Upper lobe of right lung (tissue), 1 donor: ENCODE measurements around the gene RXFP4. TPM values are rescaled to one million over a fixed set of nuclear protein-coding genes. Genes with fewer than 3 reads are reported as not detected.
A peak's percentile ranks its signal among the peaks of the same experiment; 100 is the strongest.

ENCODE experiments used
- ATAC-seq: fragments of 200-7000 bp; cut with Tn5 transposase; one replicate; pipeline ENCODE4 v1.9.1; 2020; ENCODE audit warnings: mild to moderate bottlenecking, moderate library complexity
- DNase-seq: peaks from one replicate; pipeline ENCODE4 v3.0.0-alpha.2; 2020
- H3K27ac ChIP-seq: fragments of 200-600 bp; one replicate; pipeline ENCODE4 v1.8.0; 2022
- H3K27me3 ChIP-seq: fragments of 200-600 bp; one replicate; pipeline ENCODE4 v1.8.0; 2022; ENCODE audit warnings: mild to moderate bottlenecking
- H3K36me3 ChIP-seq: fragments of 200-600 bp; one replicate; pipeline ENCODE4 v1.8.0; 2022
- H3K4me1 ChIP-seq: fragments of 200-600 bp; one replicate; pipeline ENCODE4 v1.8.0; 2022
- H3K4me3 ChIP-seq: fragments of 200-600 bp; one replicate; pipeline ENCODE4 v1.8.0; 2022; ENCODE audit warnings: mild to moderate bottlenecking
- H3K9me3 ChIP-seq: fragments of 200-600 bp; one replicate; pipeline ENCODE4 v1.8.0; 2022
- CTCF ChIP-seq: fragments of 200-600 bp; IDR thresholded peaks from one replicate; pipeline ENCODE4 v1.8.0; 2022; ENCODE audit warnings: antibody characterized with exemption
- intact Hi-C: fragments of 100-400 bp; cut with DNase I; formaldehyde crosslinking; loops from one replicate; pipeline ENCODE4 v1.11.0; 2022
- total RNA-seq: library from RNA; stranded (reverse); fragmentation: NEBNext Ultra II Directional; extraction: Animal tissue kit (Norgen Biotek cat#: 25700); gene quantifications from one replicate; pipeline ENCODE4 v1.2.1, GENCODE V29; 2021
- donor health status: DM: no; HTN: yes; CAD: no; lungs with severe emphysema.

Gene RXFP4
- total RNA-seq, 1 donor from 2014 or later: not detected

- Histone ChIP-seq H3K27me3 (no peaks in the 10 kb centered on the region), H3K36me3 (peaks cover 98% of the 10 kb centered on the region), H3K27ac (no peak overlapping the region), H3K9me3 (no peaks in the 10 kb centered on the region), H3K4me3 (no peak overlapping the region), H3K4me1 (peaks cover 35% of the 10 kb centered on the region)
- DNase-seq: no peak
- intact Hi-C loops: no loop called here
- TF ChIP-seq CTCF: no peak
- ATAC-seq: no peak
These were observed 22.8 kb downstream of the RXFP4 start for GRCh38 chr1:155964193-155964592.

GRCh38 chr1:155966135-155966534 lies 24.7 kb downstream of the RXFP4 start:
- Histone ChIP-seq H3K27ac (peak overlapping the region; percentile 70), H3K4me1 (peaks cover 54% of the 10 kb centered on the region), H3K36me3 (peaks cover 89% of the 10 kb centered on the region), H3K9me3 (no peaks in the 10 kb centered on the region), H3K27me3 (no peaks in the 10 kb centered on the region), H3K4me3 (no peak overlapping the region)
- peak; percentile 10 for TF ChIP-seq CTCF
- ATAC-seq (no peak), DNase-seq (no peak)
- intact Hi-C loops: no loop called here

- intact Hi-C loops: no loop called here
- DNase-seq (no peak), ATAC-seq (no peak)
- H3K4me1 ChIP-seq: peaks cover 60% of the 10 kb centered on the region
- H3K36me3 ChIP-seq: peaks cover 83% of the 10 kb centered on the region
- TF ChIP-seq CTCF: no peak
- H3K27me3 ChIP-seq: no peaks in the 10 kb centered on the region
- H3K27ac ChIP-seq: peak overlapping the region; percentile 70
- no peak overlapping the region for H3K4me3 ChIP-seq
- H3K9me3 ChIP-seq: no peaks in the 10 kb centered on the region
These were observed 25.3 kb downstream of the RXFP4 start for GRCh38 chr1:155966750-155967149.

- Histone ChIP-seq H3K9me3 (no peaks in the 10 kb centered on the region), H3K27ac (peak overlapping the region; percentile 70), H3K4me1 (peaks cover 64% of the 10 kb centered on the region), H3K4me3 (no peak overlapping the region), H3K27me3 (no peaks in the 10 kb centered on the region), H3K36me3 (peaks cover 82% of the 10 kb centered on the region)
- DNase-seq: no peak
- ATAC-seq: peak; percentile 37
- intact Hi-C loops: no loop called here
- no peak for TF ChIP-seq CTCF
These were observed 26.1 kb downstream of the RXFP4 start for GRCh38 chr1:155967341-155968050.

- intact Hi-C loops: no loop called here
These were observed 26.6 kb downstream of the RXFP4 start for GRCh38 chr1:155968051-155968400.

More at GRCh38 chr1:155968051-155968400, 26.6 kb downstream of the RXFP4 start:
- TF ChIP-seq CTCF: no peak
- Histone ChIP-seq H3K36me3 (peaks cover 82% of the 10 kb centered on the region), H3K9me3 (no peaks in the 10 kb centered on the region), H3K27ac (peak overlapping the region; percentile 70), H3K4me1 (peaks cover 64% of the 10 kb centered on the region), H3K4me3 (no peak overlapping the region), H3K27me3 (no peaks in the 10 kb centered on the region)
- no peak for DNase-seq
- no peak for ATAC-seq
